Measurements from ENCODE around the gene EXOC5. TPM values are rescaled to one million over a fixed set of nuclear protein-coding genes. Genes with fewer than 3 reads are reported as not detected.
"Not testable (repeated sequence)": the region's sequence is repeated elsewhere in the genome, so short reads cannot be mapped to it uniquely, and the experiment has no call there.

The EXOC5 gene
- polyA plus RNA-seq, 1 donor from 2014 or later: 138 TPM

GRCh38 chr14:57244106-57244505 lies 24.6 kb downstream of the EXOC5 start:
- no peak overlapping the region for H3K4me3 ChIP-seq (ENCODE audit: low read length)
- no peak overlapping the region for H3K4me2 ChIP-seq (ENCODE audit: low read length)
- TF ChIP-seq CTCF (IDR thresholded peaks at IDR 0.05; ENCODE audit: poor library complexity, severe bottlenecking): no peak
- TF ChIP-seq POLR2AphosphoS5 (IDR thresholded peaks at IDR 0.05): no peak
- TF ChIP-seq MXI1 (conservative IDR thresholded peaks at IDR 0.05; ENCODE audit: poor library complexity, severe bottlenecking): no peak
- no peak for TF ChIP-seq EP300 (conservative IDR thresholded peaks at IDR 0.05; ENCODE audit: poor library complexity, severe bottlenecking)
- TF ChIP-seq TAF1 (IDR thresholded peaks at IDR 0.05; ENCODE audit: low read depth): no peak
- TF ChIP-seq EZH2 (IDR thresholded peaks at IDR 0.05; ENCODE audit: borderline replicate concordance, insufficient read depth, low read length, poor library complexity, severe bottlenecking): no peak
- TF ChIP-seq RAD21 (conservative IDR thresholded peaks at IDR 0.05): no peak
- TF ChIP-seq REST (IDR thresholded peaks at IDR 0.05; ENCODE audit: borderline replicate concordance): no peak
- no peak for TF ChIP-seq SMC3 (conservative IDR thresholded peaks at IDR 0.05; ENCODE audit: poor library complexity)
- no peaks in the 10 kb centered on the region for H4K20me1 ChIP-seq (ENCODE audit: insufficient read depth)
- no peak overlapping the region for H2AFZ ChIP-seq (ENCODE audit: low read depth, low read length)
- H3K27ac ChIP-seq (ENCODE audit: low read length): no peak overlapping the region
- no peaks in the 10 kb centered on the region for H3K9me3 ChIP-seq (ENCODE audit: low read length)
- H3K27me3 ChIP-seq (ENCODE audit: insufficient read depth, low read depth, low read length): no peaks in the 10 kb centered on the region
- no peaks in the 10 kb centered on the region for H3K9me2 ChIP-seq (ENCODE audit: insufficient read depth, low read length)
- H3K9ac ChIP-seq (ENCODE audit: low read length): no peak overlapping the region
- peaks cover 19% of the 10 kb centered on the region for H3K36me3 ChIP-seq (ENCODE audit: insufficient read depth, low read length)
- no peaks in the 10 kb centered on the region for H3F3A ChIP-seq (ENCODE audit: insufficient read depth, low read length, poor library complexity, severe bottlenecking)
- peaks cover 33% of the 10 kb centered on the region for H3K79me2 ChIP-seq (replicated peaks; ENCODE audit: insufficient read depth, low read length)

GRCh38 chr14:57243320-57243719 lies 25.4 kb downstream of the EXOC5 start:
- TF ChIP-seq TAF1 (IDR thresholded peaks at IDR 0.05; ENCODE audit: low read depth) (no peak), MXI1 (conservative IDR thresholded peaks at IDR 0.05; ENCODE audit: poor library complexity, severe bottlenecking) (no peak), REST (IDR thresholded peaks at IDR 0.05; ENCODE audit: borderline replicate concordance) (no peak), EP300 (conservative IDR thresholded peaks at IDR 0.05; ENCODE audit: poor library complexity, severe bottlenecking) (no peak), CTCF (IDR thresholded peaks at IDR 0.05; ENCODE audit: poor library complexity, severe bottlenecking) (no peak), EZH2 (IDR thresholded peaks at IDR 0.05; ENCODE audit: borderline replicate concordance, insufficient read depth, low read length, poor library complexity, severe bottlenecking) (no peak), RAD21 (conservative IDR thresholded peaks at IDR 0.05) (no peak), SMC3 (conservative IDR thresholded peaks at IDR 0.05; ENCODE audit: poor library complexity) (no peak), POLR2AphosphoS5 (IDR thresholded peaks at IDR 0.05) (no peak)
- Histone ChIP-seq H3K27ac (ENCODE audit: low read length) (no peak overlapping the region), H3K4me3 (ENCODE audit: low read length) (no peak overlapping the region), H3K9me2 (ENCODE audit: insufficient read depth, low read length) (no peaks in the 10 kb centered on the region), H3F3A (ENCODE audit: insufficient read depth, low read length, poor library complexity, severe bottlenecking) (no peaks in the 10 kb centered on the region), H3K4me2 (ENCODE audit: low read length) (no peak overlapping the region), H3K9ac (ENCODE audit: low read length) (no peak overlapping the region), H3K27me3 (ENCODE audit: insufficient read depth, low read depth, low read length) (no peaks in the 10 kb centered on the region), H3K79me2 (replicated peaks; ENCODE audit: insufficient read depth, low read length) (peaks cover 25% of the 10 kb centered on the region), H3K9me3 (ENCODE audit: low read length) (no peaks in the 10 kb centered on the region), H2AFZ (ENCODE audit: low read depth, low read length) (no peak overlapping the region), H3K36me3 (ENCODE audit: insufficient read depth, low read length) (peaks cover 23% of the 10 kb centered on the region), H4K20me1 (ENCODE audit: insufficient read depth) (no peaks in the 10 kb centered on the region)

- not testable (repeated sequence) for H3K27me3 ChIP-seq (ENCODE audit: insufficient read depth, low read depth, low read length); H3K9me3 ChIP-seq (ENCODE audit: low read length); H3K27ac ChIP-seq (ENCODE audit: low read length); H3K9me2 ChIP-seq (ENCODE audit: insufficient read depth, low read length); H3K9ac ChIP-seq (ENCODE audit: low read length); H4K20me1 ChIP-seq (ENCODE audit: insufficient read depth); H2AFZ ChIP-seq (ENCODE audit: low read depth, low read length); H3K4me3 ChIP-seq (ENCODE audit: low read length); H3K4me2 ChIP-seq (ENCODE audit: low read length); H3F3A ChIP-seq (ENCODE audit: insufficient read depth, low read length, poor library complexity, severe bottlenecking); H3K79me2 ChIP-seq (replicated peaks; ENCODE audit: insufficient read depth, low read length)
- peaks cover 19% of the 10 kb centered on the region for H3K36me3 ChIP-seq (ENCODE audit: insufficient read depth, low read length)
Observed at GRCh38 chr14:57240115-57240514, 28.6 kb downstream of the EXOC5 start.
